ENCODE measurements around the gene DSCAM.
"Not testable (repeated sequence)": the region's sequence is repeated elsewhere in the genome, so short reads cannot be mapped to it uniquely, and the experiment has no call there.

The DSCAM gene

GRCh38 chr21:40356644-40357043 is 490.3 kb downstream of the DSCAM start:
- DNase-seq = no peak

GRCh38 chr21:40355076-40355475 is 491.9 kb downstream of the DSCAM start:
- DNase-seq = no peak

- no peak for DNase-seq
Measured at GRCh38 chr21:40351006-40351405, 496.0 kb downstream of the DSCAM start.

GRCh38 chr21:40349591-40349990 is 497.4 kb downstream of the DSCAM start:
- DNase-seq = no peak

- DNase-seq = no peak
Measured at GRCh38 chr21:40345711-40346321, 501.1 kb downstream of the DSCAM start.

- no peak for DNase-seq
Measured at GRCh38 chr21:40340357-40340756, 506.6 kb downstream of the DSCAM start.

- DNase-seq = no peak
Measured at GRCh38 chr21:40339050-40339449, 507.9 kb downstream of the DSCAM start.

- DNase-seq = no peak
Measured at GRCh38 chr21:40337981-40338380, 509.0 kb downstream of the DSCAM start.

- no peak for DNase-seq
Measured at GRCh38 chr21:40335704-40336103, 511.3 kb downstream of the DSCAM start.

- DNase-seq = no peak
Measured at GRCh38 chr21:40334159-40334558, 512.8 kb downstream of the DSCAM start.

- DNase-seq = no peak
Measured at GRCh38 chr21:40333731-40334130, 513.2 kb downstream of the DSCAM start.

- no peak for DNase-seq
Measured at GRCh38 chr21:40331804-40332203, 515.2 kb downstream of the DSCAM start.

GRCh38 chr21:40331172-40331571 is 515.8 kb downstream of the DSCAM start:
- no peak for DNase-seq

- no peak for DNase-seq
Measured at GRCh38 chr21:40324389-40324788, 522.6 kb downstream of the DSCAM start.

GRCh38 chr21:40320718-40321117 is 526.2 kb downstream of the DSCAM start:
- not testable (repeated sequence) for DNase-seq

GRCh38 chr21:40318371-40318770 is 528.6 kb downstream of the DSCAM start:
- no peak for DNase-seq

GRCh38 chr21:40316104-40316503 is 530.9 kb downstream of the DSCAM start:
- no peak for DNase-seq

- no peak for DNase-seq
Measured at GRCh38 chr21:40315626-40316025, 531.3 kb downstream of the DSCAM start.

GRCh38 chr21:40313260-40313659 is 533.7 kb downstream of the DSCAM start:
- no peak for DNase-seq

GRCh38 chr21:40300300-40300699 is 546.7 kb downstream of the DSCAM start:
- no peak for DNase-seq

GRCh38 chr21:40299451-40299850 is 547.5 kb downstream of the DSCAM start:
- DNase-seq = no peak

GRCh38 chr21:40294345-40294744 is 552.6 kb downstream of the DSCAM start:
- no peak for DNase-seq

- no peak for DNase-seq
Measured at GRCh38 chr21:40291560-40291959, 555.4 kb downstream of the DSCAM start.

- no peak for DNase-seq
Measured at GRCh38 chr21:40284409-40284808, 562.5 kb downstream of the DSCAM start.

Measured in stimulated activated CD4-positive, alpha-beta T cell treated with anti-CD3 and anti-CD28 coated beads, Interleukin-1b, Interleukin-23, amount 100 ng/mL, for 48 hours (primary cell).